Measurements from ENCODE around the gene TOMM20. TPM values are rescaled to one million over a fixed set of nuclear protein-coding genes. Genes with fewer than 3 reads are reported as not detected.

TOMM20 gene
- total and polyA plus RNA-seq, 2 experiments from 2014 or later: 138 to 159 TPM

- Histone ChIP-seq H2AFZ (no peak overlapping the region), H3K4me2 (no peak overlapping the region), H3K27me3 (ENCODE audit: insufficient read depth) (no peaks in the 10 kb centered on the region), H3K4me1 (ENCODE audit: insufficient read depth) (peaks cover 3% of the 10 kb centered on the region), H3K79me2 (replicated peaks; ENCODE audit: insufficient read depth) (no peaks in the 10 kb centered on the region), H3K27ac (ENCODE audit: low read depth) (no peak overlapping the region), H3F3A (replicated peaks; ENCODE audit: low read depth) (peaks cover 3% of the 10 kb centered on the region; the same call in 1 of the 2 replicates), H3K9me2 (ENCODE audit: insufficient read depth) (no peaks in the 10 kb centered on the region), H4K20me1 (replicated peaks; ENCODE audit: insufficient read depth) (no peaks in the 10 kb centered on the region), H3K4me3 (no peak overlapping the region), H3K36me3 (ENCODE audit: insufficient read depth) (no peaks in the 10 kb centered on the region)
- ATAC-seq: no peak
- no peaks in the 10 kb centered on the region for H3K9me3 Mint-ChIP-seq
- no peak overlapping the region for H3K27ac Mint-ChIP-seq
- no peaks in the 10 kb centered on the region for H3K36me3 Mint-ChIP-seq (ENCODE audit: low read depth)
- H3K4me1 Mint-ChIP-seq: peaks cover 12% of the 10 kb centered on the region
- H3K4me3 Mint-ChIP-seq: no peak overlapping the region
- TF ChIP-seq NANOG (IDR thresholded peaks at IDR 0.05; ENCODE audit: borderline replicate concordance) (no peak), POLR2AphosphoS5 (IDR thresholded peaks at IDR 0.05; ENCODE audit: low read depth) (no peak), ETS1 (IDR thresholded peaks at IDR 0.05) (no peak), EZH2phosphoT487 (IDR thresholded peaks at IDR 0.05; ENCODE audit: unreplicated experiment) (no peak), CTCF (conservative IDR thresholded peaks at IDR 0.05; ENCODE audit: low read depth in 2 of 2) (no peak), EZH2 (IDR thresholded peaks at IDR 0.05; ENCODE audit: low read depth, unreplicated experiment) (no peak), ZNF114 (CRISPR knock-in tag; IDR thresholded peaks at IDR 0.05) (no peak), CREB1 (CRISPR knock-in tag; IDR thresholded peaks at IDR 0.05; ENCODE audit: low read depth) (no peak), STAT1 (IDR thresholded peaks at IDR 0.05; ENCODE audit: unreplicated experiment) (no peak), ZNF331 (CRISPR knock-in tag; IDR thresholded peaks at IDR 0.05; ENCODE audit: low read depth) (no peak), REST (IDR thresholded peaks at IDR 0.05; ENCODE audit: unreplicated experiment) (no peak), JUNB (IDR thresholded peaks at IDR 0.05; ENCODE audit: unreplicated experiment) (no peak)
- TF ChIP-seq, protein P1, sequence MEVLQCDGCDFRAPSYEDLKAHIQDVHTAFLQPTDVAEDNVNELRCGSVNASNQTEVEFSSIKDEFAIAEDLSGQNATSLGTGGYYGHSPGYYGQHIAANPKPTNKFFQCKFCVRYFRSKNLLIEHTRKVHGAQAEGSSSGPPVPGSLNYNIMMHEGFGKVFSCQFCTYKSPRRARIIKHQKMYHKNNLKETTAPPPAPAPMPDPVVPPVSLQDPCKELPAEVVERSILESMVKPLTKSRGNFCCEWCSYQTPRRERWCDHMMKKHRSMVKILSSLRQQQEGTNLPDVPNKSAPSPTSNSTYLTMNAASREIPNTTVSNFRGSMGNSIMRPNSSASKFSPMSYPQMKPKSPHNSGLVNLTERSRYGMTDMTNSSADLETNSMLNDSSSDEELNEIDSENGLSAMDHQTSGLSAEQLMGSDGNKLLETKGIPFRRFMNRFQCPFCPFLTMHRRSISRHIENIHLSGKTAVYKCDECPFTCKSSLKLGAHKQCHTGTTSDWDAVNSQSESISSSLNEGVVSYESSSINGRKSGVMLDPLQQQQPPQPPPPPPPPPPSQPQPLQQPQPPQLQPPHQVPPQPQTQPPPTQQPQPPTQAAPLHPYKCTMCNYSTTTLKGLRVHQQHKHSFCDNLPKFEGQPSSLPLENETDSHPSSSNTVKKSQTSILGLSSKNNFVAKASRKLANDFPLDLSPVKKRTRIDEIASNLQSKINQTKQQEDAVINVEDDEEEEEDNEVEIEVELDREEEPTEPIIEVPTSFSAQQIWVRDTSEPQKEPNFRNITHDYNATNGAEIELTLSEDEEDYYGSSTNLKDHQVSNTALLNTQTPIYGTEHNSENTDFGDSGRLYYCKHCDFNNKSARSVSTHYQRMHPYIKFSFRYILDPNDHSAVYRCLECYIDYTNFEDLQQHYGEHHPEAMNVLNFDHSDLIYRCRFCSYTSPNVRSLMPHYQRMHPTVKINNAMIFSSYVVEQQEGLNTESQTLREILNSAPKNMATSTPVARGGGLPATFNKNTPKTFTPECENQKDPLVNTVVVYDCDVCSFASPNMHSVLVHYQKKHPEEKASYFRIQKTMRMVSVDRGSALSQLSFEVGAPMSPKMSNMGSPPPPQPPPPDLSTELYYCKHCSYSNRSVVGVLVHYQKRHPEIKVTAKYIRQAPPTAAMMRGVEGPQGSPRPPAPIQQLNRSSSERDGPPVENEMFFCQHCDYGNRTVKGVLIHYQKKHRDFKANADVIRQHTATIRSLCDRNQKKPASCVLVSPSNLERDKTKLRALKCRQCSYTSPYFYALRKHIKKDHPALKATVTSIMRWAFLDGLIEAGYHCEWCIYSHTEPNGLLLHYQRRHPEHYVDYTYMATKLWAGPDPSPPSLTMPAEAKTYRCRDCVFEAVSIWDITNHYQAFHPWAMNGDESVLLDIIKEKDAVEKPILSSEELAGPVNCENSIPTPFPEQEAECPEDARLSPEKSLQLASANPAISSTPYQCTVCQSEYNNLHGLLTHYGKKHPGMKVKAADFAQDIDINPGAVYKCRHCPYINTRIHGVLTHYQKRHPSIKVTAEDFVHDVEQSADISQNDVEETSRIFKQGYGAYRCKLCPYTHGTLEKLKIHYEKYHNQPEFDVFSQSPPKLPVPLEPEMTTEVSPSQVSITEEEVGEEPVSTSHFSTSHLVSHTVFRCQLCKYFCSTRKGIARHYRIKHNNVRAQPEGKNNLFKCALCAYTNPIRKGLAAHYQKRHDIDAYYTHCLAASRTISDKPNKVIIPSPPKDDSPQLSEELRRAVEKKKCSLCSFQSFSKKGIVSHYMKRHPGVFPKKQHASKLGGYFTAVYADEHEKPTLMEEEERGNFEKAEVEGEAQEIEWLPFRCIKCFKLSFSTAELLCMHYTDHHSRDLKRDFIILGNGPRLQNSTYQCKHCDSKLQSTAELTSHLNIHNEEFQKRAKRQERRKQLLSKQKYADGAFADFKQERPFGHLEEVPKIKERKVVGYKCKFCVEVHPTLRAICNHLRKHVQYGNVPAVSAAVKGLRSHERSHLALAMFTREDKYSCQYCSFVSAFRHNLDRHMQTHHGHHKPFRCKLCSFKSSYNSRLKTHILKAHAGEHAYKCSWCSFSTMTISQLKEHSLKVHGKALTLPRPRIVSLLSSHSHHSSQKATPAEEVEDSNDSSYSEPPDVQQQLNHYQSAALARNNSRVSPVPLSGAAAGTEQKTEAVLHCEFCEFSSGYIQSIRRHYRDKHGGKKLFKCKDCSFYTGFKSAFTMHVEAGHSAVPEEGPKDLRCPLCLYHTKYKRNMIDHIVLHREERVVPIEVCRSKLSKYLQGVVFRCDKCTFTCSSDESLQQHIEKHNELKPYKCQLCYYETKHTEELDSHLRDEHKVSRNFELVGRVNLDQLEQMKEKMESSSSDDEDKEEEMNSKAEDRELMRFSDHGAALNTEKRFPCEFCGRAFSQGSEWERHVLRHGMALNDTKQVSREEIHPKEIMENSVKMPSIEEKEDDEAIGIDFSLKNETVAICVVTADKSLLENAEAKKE (CRISPR knock-in tag; IDR thresholded peaks at IDR 0.05): no peak
- DNase-seq (ENCODE audit: low spot score): no peak
- H3K27me3 Mint-ChIP-seq (ENCODE audit: insufficient read depth, low read depth, poor library complexity): peaks cover 7% of the 10 kb centered on the region
Observed at GRCh38 chr1:235095938-235096562, 32.6 kb downstream of the TOMM20 start.
